GM13976 (cell line): Measurements from ENCODE around the gene POLR2E.

Source experiments
- DNase-seq: peaks from one replicate; pipeline ENCODE4 v3.0.0; 2012; ENCODE audit warnings: low spot score
- in situ Hi-C: fragments of 300-500 bp; cut with MboI; formaldehyde crosslinking; loops from one replicate; pipeline ENCODE4 v1.12.0; 2022; ENCODE audit warnings: low sequenced_read_pairs, mixed read lengths, inconsistent platforms; ENCODE audit not compliant: unreplicated experiment
- TF ChIP-seq, protein P1 (sequence below): IDR thresholded peaks from 2 replicates; pipeline ENCODE4 v1.5.1; 2012; ENCODE audit warnings: borderline replicate concordance, mild to moderate bottlenecking; ENCODE audit not compliant: insufficient read depth; ENCODE audit errors: extremely low read depth, missing control alignments, control extremely low read depth

The POLR2E gene

DNA sequence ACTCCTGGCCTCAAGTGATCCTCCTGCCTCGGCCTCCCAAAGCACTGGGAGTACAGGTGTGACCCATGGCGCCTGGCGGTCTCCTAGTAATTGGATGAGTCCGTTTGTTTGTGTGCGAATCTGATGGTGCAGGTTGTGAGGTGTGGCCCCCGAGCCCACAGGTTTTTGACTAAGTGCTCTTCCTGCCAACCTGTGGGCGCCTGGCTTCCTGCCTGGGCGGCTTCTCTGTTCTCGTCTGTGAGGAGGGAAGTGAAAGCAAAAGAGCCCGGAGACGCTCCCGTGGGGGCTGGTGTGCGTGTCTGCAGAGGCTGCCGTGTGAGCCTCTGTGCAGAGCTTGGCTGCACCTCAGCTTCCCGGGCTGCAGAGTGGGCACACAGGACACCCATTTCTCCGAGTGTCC, 18.2 kb downstream of the POLR2E start:
- DNase-seq: peak; percentile 91
- in situ Hi-C loops: no loop called here
- TF ChIP-seq, protein P1, sequence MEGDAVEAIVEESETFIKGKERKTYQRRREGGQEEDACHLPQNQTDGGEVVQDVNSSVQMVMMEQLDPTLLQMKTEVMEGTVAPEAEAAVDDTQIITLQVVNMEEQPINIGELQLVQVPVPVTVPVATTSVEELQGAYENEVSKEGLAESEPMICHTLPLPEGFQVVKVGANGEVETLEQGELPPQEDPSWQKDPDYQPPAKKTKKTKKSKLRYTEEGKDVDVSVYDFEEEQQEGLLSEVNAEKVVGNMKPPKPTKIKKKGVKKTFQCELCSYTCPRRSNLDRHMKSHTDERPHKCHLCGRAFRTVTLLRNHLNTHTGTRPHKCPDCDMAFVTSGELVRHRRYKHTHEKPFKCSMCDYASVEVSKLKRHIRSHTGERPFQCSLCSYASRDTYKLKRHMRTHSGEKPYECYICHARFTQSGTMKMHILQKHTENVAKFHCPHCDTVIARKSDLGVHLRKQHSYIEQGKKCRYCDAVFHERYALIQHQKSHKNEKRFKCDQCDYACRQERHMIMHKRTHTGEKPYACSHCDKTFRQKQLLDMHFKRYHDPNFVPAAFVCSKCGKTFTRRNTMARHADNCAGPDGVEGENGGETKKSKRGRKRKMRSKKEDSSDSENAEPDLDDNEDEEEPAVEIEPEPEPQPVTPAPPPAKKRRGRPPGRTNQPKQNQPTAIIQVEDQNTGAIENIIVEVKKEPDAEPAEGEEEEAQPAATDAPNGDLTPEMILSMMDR: peak; percentile 0

DNA sequence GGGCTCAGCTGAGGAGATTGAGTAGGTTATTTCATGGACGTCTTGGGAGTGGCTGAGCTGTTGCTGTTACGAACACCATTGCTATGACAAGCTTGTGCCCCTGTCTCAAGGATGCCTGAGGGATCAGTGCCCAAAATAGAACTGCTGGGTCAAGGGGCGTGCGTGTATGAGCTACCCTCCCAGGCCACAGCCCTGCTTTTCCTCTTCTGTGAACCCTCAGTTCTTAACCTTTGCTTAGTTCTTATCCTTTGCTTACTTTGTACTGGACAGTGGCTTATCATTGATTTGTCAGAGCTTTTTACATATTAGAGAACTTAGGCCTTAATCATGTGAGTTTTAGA, 19.2 kb downstream of the POLR2E start:
- in situ Hi-C loops: no loop called here
- TF ChIP-seq, protein P1: no peak
- no peak for DNase-seq

- DNase-seq: peak; percentile 95
- TF ChIP-seq, protein P1: no peak
- in situ Hi-C loops: no loop called here
Observed at GRCh38 chr19:1074544-1075283, 20.5 kb downstream of the POLR2E start.

GRCh38 chr19:1073956-1074517, 21.1 kb downstream of the POLR2E start:
- in situ Hi-C loops: no loop called here
- DNase-seq: no peak
- TF ChIP-seq, protein P1: no peak

DNA sequence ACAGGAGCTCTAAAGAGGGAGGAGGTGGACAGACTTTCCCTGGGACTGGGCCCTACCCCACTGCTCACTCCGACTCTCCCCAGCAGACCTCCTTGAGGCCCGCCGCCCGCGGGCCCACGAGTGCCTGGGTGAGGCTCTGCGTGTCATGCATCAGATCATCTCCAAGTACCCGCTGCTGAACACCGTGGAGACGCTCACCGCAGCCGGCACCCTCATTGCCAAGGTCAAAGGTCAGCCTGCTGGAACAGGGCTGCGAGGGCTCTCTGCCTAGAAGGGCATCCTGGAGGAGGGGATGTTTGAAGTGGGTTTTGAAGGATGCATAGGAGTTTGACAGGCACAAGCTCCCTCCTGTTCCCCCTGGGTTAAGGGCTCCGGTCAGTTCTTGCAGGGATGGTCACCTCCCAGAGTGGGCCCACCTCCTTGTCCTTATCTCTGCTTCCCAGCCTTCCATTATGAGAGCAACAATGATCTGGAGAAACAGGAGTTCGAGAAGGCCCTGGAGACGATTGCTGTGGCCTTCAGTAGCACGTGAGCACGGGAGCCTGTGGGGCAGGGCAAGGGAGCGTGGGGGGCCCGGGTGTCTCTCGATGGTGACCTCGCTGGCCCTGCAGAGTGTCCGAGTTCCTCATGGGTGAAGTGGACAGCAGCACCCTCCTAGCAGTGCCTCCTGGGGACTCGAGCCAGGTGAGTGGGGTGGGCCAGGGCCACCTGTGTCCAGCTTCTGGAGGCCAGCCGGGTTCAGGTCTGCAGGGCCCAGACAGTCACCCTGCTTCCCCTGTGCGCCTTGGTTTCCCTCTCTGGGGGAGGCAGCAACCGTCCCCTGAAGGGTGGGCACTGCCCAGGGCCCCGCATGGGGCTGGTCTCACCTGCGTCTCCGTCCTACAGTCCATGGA, 21.9 kb downstream of the POLR2E start:
- TF ChIP-seq, protein P1: no peak
- DNase-seq: no peak

GRCh38 chr19:1072371-1073015, 22.7 kb downstream of the POLR2E start:
- DNase-seq: no peak
- TF ChIP-seq, protein P1: no peak
- in situ Hi-C loops: no loop called here

More for the DNA sequence above, 21.9 kb downstream of the POLR2E start:
- in situ Hi-C loops: no loop called here
